Measurements from ENCODE around the gene KPNA2. TPM values are rescaled to one million over a fixed set of nuclear protein-coding genes. Genes with fewer than 3 reads are reported as not detected.
"Not testable (repeated sequence)": the region's sequence is repeated elsewhere in the genome, so short reads cannot be mapped to it uniquely, and the experiment has no call there.

KPNA2 gene
- polyA plus RNA-seq, 1 donor from 2014 or later: 81.2 TPM

DNA sequence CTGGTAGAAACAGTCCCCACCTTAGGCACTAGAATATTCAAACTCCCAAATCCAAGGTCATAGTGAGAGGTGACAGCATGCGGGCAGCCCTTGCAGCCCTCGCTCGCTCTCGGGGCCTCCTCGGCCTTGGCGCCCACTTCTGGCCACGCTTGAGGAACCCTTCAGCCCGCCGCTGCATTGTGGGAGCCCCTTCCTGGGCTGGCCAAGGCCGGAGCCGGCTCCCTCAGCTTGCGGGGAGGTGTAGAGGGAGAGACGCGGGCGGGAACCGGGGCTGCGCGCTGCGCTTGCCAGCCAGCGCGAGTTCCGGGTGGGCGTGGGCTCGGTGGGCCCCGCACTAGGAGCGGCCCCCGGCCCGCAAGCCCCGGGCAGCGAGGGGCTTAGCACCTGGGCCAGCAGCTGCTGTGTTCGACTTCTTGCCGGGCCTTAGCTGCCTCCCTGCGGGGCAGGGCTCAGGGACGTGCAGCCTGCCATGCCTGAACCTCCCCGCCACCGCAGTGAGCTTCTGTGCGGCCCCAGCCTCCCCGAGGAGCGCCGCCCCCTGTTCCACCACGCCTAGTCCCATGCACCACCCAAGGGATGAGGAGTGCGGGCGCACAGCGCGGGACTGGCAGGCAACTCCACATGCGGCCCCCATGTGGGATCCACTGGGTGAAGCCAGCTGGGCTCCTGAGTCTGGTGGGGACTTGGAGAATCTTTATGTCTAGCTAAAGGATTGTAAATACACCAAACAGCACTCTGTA lies 45.0 kb downstream of the KPNA2 start:
- Histone ChIP-seq H3K9me2 (ENCODE audit: insufficient read depth, low read length) (no peaks in the 10 kb centered on the region), H3K36me3 (ENCODE audit: insufficient read depth, low read length) (no peaks in the 10 kb centered on the region), H3K9me3 (ENCODE audit: low read length) (no peaks in the 10 kb centered on the region), H3K27me3 (ENCODE audit: insufficient read depth, low read depth, low read length) (no peaks in the 10 kb centered on the region), H2AFZ (ENCODE audit: low read depth, low read length) (no peak overlapping the region), H3F3A (ENCODE audit: insufficient read depth, low read length, poor library complexity, severe bottlenecking) (no peaks in the 10 kb centered on the region), H3K4me2 (ENCODE audit: low read length) (no peak overlapping the region), H3K27ac (ENCODE audit: low read length) (no peak overlapping the region), H4K20me1 (ENCODE audit: insufficient read depth) (no peaks in the 10 kb centered on the region), H3K79me2 (replicated peaks; ENCODE audit: insufficient read depth, low read length) (no peaks in the 10 kb centered on the region), H3K4me3 (ENCODE audit: low read length) (no peak overlapping the region), H3K9ac (ENCODE audit: low read length) (no peak overlapping the region)
- no peak for TF ChIP-seq POLR2AphosphoS5 (IDR thresholded peaks at IDR 0.05)
- TF ChIP-seq CTCF (IDR thresholded peaks at IDR 0.05; ENCODE audit: poor library complexity, severe bottlenecking): no peak
- no peak for TF ChIP-seq RAD21 (conservative IDR thresholded peaks at IDR 0.05)
- TF ChIP-seq, protein P1, sequence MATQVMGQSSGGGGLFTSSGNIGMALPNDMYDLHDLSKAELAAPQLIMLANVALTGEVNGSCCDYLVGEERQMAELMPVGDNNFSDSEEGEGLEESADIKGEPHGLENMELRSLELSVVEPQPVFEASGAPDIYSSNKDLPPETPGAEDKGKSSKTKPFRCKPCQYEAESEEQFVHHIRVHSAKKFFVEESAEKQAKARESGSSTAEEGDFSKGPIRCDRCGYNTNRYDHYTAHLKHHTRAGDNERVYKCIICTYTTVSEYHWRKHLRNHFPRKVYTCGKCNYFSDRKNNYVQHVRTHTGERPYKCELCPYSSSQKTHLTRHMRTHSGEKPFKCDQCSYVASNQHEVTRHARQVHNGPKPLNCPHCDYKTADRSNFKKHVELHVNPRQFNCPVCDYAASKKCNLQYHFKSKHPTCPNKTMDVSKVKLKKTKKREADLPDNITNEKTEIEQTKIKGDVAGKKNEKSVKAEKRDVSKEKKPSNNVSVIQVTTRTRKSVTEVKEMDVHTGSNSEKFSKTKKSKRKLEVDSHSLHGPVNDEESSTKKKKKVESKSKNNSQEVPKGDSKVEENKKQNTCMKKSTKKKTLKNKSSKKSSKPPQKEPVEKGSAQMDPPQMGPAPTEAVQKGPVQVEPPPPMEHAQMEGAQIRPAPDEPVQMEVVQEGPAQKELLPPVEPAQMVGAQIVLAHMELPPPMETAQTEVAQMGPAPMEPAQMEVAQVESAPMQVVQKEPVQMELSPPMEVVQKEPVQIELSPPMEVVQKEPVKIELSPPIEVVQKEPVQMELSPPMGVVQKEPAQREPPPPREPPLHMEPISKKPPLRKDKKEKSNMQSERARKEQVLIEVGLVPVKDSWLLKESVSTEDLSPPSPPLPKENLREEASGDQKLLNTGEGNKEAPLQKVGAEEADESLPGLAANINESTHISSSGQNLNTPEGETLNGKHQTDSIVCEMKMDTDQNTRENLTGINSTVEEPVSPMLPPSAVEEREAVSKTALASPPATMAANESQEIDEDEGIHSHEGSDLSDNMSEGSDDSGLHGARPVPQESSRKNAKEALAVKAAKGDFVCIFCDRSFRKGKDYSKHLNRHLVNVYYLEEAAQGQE (IDR thresholded peaks at IDR 0.05; ENCODE audit: borderline replicate concordance): no peak
- TF ChIP-seq MXI1 (conservative IDR thresholded peaks at IDR 0.05; ENCODE audit: poor library complexity, severe bottlenecking): no peak
- TF ChIP-seq SMC3 (conservative IDR thresholded peaks at IDR 0.05; ENCODE audit: poor library complexity): no peak
- TF ChIP-seq EP300 (conservative IDR thresholded peaks at IDR 0.05; ENCODE audit: poor library complexity, severe bottlenecking): no peak
- no peak for TF ChIP-seq TAF1 (IDR thresholded peaks at IDR 0.05; ENCODE audit: low read depth)
- TF ChIP-seq EZH2 (IDR thresholded peaks at IDR 0.05; ENCODE audit: borderline replicate concordance, insufficient read depth, low read length, poor library complexity, severe bottlenecking): no peak

GRCh38 chr17:68081305-68082265 lies 46.0 kb downstream of the KPNA2 start:
- H4K20me1 ChIP-seq (ENCODE audit: insufficient read depth); H3K4me3 ChIP-seq (ENCODE audit: low read length); H3K27ac ChIP-seq (ENCODE audit: low read length); H3K9me3 ChIP-seq (ENCODE audit: low read length); H3K27me3 ChIP-seq (ENCODE audit: insufficient read depth, low read depth, low read length); H3K9ac ChIP-seq (ENCODE audit: low read length); H3K9me2 ChIP-seq (ENCODE audit: insufficient read depth, low read length); H2AFZ ChIP-seq (ENCODE audit: low read depth, low read length); H3K4me2 ChIP-seq (ENCODE audit: low read length); H3K79me2 ChIP-seq (replicated peaks; ENCODE audit: insufficient read depth, low read length); H3K36me3 ChIP-seq (ENCODE audit: insufficient read depth, low read length); H3F3A ChIP-seq (ENCODE audit: insufficient read depth, low read length, poor library complexity, severe bottlenecking): not testable (repeated sequence)
